ENCODE measurements around the gene POLA1.

The POLA1 gene

DNA sequence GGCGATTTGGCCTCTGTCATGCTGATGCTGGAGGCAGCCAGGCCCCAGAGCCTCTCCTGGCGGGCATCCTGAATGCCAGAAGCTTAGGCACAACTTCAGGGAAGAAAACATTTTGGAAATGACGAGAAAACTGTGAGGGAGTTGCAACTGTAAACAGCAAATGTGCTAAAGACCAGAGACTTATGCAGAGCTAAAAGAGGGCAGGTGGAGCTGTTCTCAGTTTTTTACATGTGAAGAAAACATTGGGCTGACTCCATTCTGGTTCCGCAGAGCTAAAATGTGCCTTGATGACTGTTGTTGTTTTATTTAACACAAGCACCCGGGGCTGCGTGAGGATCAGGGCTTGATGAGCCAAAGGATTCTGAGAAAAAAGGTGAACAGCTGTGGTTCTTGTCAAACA is 332.9 kb downstream of the POLA1 start:
- no peak for DNase-seq (ENCODE audit: low read depth in 2 of 2)

DNA sequence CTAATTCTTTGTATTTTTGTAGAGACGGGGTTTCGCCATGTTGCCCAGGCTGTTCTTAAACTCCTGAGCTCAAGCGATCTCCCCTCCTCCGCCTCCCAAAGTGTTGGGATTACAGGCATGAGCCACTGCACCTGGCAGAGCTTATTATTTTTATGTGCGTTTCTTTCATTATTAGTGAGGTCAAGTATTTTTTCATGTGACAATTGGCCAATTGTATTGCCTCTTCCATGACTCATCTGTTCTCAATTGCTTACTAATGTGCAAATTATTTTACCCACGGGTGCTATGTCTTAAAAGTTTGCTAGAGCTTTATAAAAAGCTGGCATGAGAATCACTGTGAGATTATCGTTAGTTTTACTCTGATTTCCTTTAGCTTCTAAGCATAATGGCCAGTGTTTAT is 335.0 kb downstream of the POLA1 start:
- no peak for DNase-seq (ENCODE audit: low read depth in 2 of 2)

DNA sequence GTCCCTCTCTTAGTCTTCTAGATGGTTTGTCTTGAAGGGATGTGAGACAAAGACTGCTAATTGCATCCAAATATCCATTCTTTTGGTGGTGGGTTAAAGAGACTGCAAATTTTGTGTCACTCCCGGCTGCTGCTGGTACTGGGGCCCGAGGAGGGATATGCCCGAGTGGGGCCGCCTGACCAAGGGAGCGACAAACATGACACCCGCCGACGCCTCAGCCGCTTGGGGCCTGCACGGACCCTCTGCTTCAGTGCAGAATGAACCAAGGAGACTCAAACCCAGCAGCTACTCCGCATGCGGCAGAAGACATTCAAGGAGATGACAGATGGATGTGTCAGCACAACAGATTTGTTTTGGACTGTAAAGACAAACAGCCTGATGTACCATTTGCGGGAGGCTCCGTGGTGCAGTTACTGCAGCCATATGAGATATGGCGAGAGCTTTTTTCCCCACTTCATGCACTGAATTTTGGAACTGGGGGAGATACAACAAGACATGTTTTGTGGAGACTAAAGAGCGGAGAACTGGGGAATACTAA is 335.6 kb downstream of the POLA1 start:
- DNase-seq (ENCODE audit: low read depth in 2 of 2) = no peak

DNA sequence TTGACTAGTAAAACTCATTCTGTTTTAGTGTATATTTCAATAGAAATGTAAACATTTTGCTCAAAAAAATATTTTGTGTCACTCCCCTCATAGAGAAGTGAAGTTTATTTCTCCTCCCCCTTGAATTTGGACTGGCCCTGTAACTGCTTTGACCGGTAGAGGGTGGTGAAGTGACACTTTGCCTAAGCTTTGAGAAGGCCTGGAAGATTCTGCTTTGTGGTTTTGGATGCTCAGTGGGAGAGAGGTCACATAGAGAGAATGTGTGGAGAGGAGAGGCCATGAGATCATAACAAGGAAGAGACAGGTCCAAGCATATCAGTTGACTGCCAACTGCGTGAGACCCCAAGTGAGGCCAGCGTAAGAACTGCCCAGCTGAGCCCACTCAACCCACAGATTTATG is 341.2 kb downstream of the POLA1 start:
- no peak for DNase-seq (ENCODE audit: low read depth in 2 of 2)

DNA sequence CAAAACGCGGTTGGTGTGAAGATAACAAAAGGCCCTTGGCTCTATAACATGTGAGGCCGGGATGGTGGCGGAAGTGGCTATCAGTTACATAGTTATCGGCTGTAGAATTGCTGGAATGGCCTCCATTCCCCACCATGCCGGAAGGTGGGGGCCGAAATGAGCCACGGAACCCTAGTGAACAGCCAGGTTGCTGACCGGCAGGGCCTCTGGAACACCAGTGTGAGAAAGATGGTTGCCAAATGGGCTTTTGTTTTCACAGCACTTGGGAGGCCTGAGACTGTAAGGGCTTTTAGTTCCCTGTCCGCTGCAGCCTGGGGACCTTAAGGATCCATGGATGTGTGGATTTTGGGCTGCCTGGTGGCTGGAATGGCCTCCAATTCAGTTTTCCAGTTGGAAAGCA is 345.3 kb downstream of the POLA1 start:
- DNase-seq (ENCODE audit: low read depth in 2 of 2) = no peak

DNA sequence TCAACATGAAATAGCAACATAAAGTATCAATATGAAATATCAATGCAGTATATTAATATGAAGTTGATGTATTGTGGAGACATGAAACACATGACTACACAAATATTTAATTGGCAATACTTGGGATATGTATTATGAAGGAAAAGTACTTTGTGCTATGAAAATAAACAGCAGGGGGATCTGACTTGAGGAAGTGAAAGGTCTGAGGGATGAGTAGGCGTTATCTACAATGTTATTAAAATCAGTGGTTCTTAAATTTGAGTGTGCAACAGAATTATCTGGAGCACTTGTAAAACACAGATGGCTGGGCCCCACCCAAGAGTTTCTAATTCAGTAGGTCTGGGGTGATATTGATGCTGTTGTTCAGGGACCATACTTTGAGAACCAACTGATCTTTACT is 349.5 kb downstream of the POLA1 start:
- no peak for DNase-seq (ENCODE audit: low read depth in 2 of 2)

Data from stimulated activated CD8-positive, alpha-beta memory T cell treated with anti-CD3 and anti-CD28 coated beads, Interleukin-7, amount 100 ng/mL, for 4 hours (primary cell).